RWPE2 (cell line): ENCODE results near the gene GRAMD4.

ENCODE experiments used
- ATAC-seq: fragments of 200-7000 bp; cut with Tn5 transposase; 3 replicates; pipeline ENCODE4 v1.9.1; 2021; ENCODE audit warnings: low read depth
- DNase-seq: peaks from one replicate; pipeline ENCODE4 v3.0.0-alpha.2; 2020; ENCODE audit warnings: low spot score
- H3K27ac ChIP-seq: fragments of 450-650 bp; 2 replicates; pipeline ENCODE4 v1.5.1; 2017; ENCODE audit warnings: mild to moderate bottlenecking; ENCODE audit not compliant: poor library complexity, severe bottlenecking
- H3K27me3 ChIP-seq: fragments of 250-450 bp; sonication (Bioruptor Pico); 2 replicates; pipeline ENCODE4 v1.5.1; 2021; ENCODE audit warnings: mild to moderate bottlenecking, moderate library complexity; ENCODE audit not compliant: insufficient read depth, poor library complexity, severe bottlenecking
- H3K36me3 ChIP-seq: fragments of 250-450 bp; sonication (Bioruptor Pico); 2 replicates; pipeline ENCODE4 v1.5.1; 2020; ENCODE audit warnings: low read depth, mild to moderate bottlenecking, moderate library complexity
- H3K4me1 ChIP-seq: fragments of 250-450 bp; sonication (Bioruptor Pico); 2 replicates; pipeline ENCODE4 v1.5.1; 2021; ENCODE audit warnings: mild to moderate bottlenecking, moderate library complexity; ENCODE audit not compliant: insufficient read depth, poor library complexity, severe bottlenecking
- H3K4me3 ChIP-seq: fragments of 250-450 bp; sonication (Bioruptor Pico); 2 replicates; pipeline ENCODE4 v1.5.1; 2021; ENCODE audit warnings: mild to moderate bottlenecking, moderate library complexity; ENCODE audit not compliant: severe bottlenecking
- H3K9me3 ChIP-seq: fragments of 250-450 bp; sonication (Bioruptor Pico); 2 replicates; pipeline ENCODE4 v1.5.1; 2021; ENCODE audit warnings: mild to moderate bottlenecking, moderate library complexity; ENCODE audit not compliant: severe bottlenecking
- CTCF ChIP-seq: fragments of 450-650 bp; IDR thresholded peaks from one replicate; pipeline ENCODE4 v1.5.1; 2017; ENCODE audit warnings: mild to moderate bottlenecking, moderate library complexity; ENCODE audit not compliant: poor library complexity, severe bottlenecking

Gene GRAMD4

GRCh38 chr22:46605117-46605516, 15.1 kb upstream of the GRAMD4 start:
- Histone ChIP-seq H3K27me3 (no peaks in the 10 kb centered on the region), H3K27ac (no peak overlapping the region), H3K4me1 (no peaks in the 10 kb centered on the region), H3K9me3 (no peaks in the 10 kb centered on the region), H3K36me3 (no peaks in the 10 kb centered on the region), H3K4me3 (no peak overlapping the region)
- TF ChIP-seq CTCF: no peak
- no peak for ATAC-seq
- no peak for DNase-seq

GRCh38 chr22:46606886-46607285, 13.3 kb upstream of the GRAMD4 start:
- no peak for TF ChIP-seq CTCF
- no peaks in the 10 kb centered on the region for H3K27me3 ChIP-seq
- H3K36me3 ChIP-seq: no peaks in the 10 kb centered on the region
- H3K9me3 ChIP-seq: no peaks in the 10 kb centered on the region
- DNase-seq (no peak), ATAC-seq (no peak)
- no peak overlapping the region for H3K4me3 ChIP-seq
- H3K27ac ChIP-seq: no peak overlapping the region
- H3K4me1 ChIP-seq: no peaks in the 10 kb centered on the region

- no peak for DNase-seq
- no peak overlapping the region for H3K4me3 ChIP-seq
- no peaks in the 10 kb centered on the region for H3K36me3 ChIP-seq
- H3K27ac ChIP-seq: no peak overlapping the region
- H3K27me3 ChIP-seq: no peaks in the 10 kb centered on the region
- no peaks in the 10 kb centered on the region for H3K9me3 ChIP-seq
- H3K4me1 ChIP-seq: no peaks in the 10 kb centered on the region
- TF ChIP-seq CTCF: no peak
- no peak for ATAC-seq
Measured at GRCh38 chr22:46607483-46608114, 12.6 kb upstream of the GRAMD4 start.

GRCh38 chr22:46609175-46609690, 11.0 kb upstream of the GRAMD4 start:
- Histone ChIP-seq H3K4me1 (no peaks in the 10 kb centered on the region), H3K27me3 (no peaks in the 10 kb centered on the region), H3K4me3 (no peak overlapping the region), H3K27ac (no peak overlapping the region), H3K9me3 (no peaks in the 10 kb centered on the region), H3K36me3 (no peaks in the 10 kb centered on the region)
- no peak for TF ChIP-seq CTCF
- DNase-seq (no peak), ATAC-seq (no peak)

GRCh38 chr22:46609724-46610201, 10.4 kb upstream of the GRAMD4 start:
- H3K4me3 ChIP-seq: no peak overlapping the region
- H3K27me3 ChIP-seq: no peaks in the 10 kb centered on the region
- ATAC-seq: no peak
- H3K4me1 ChIP-seq: no peaks in the 10 kb centered on the region
- H3K36me3 ChIP-seq: no peaks in the 10 kb centered on the region
- H3K27ac ChIP-seq: no peak overlapping the region
- H3K9me3 ChIP-seq: no peaks in the 10 kb centered on the region
- no peak for DNase-seq
- TF ChIP-seq CTCF: no peak
